WTC11 (cell line): Measurements from ENCODE around the gene RNASE7. TPM values are rescaled to one million over a fixed set of nuclear protein-coding genes. Genes with fewer than 3 reads are reported as not detected.

ENCODE experiments used
- ATAC-seq: fragments of 200-7000 bp; cut with Tn5 transposase; 2 replicates; pipeline ENCODE4 v1.10.0; 2021; ENCODE audit warnings: mild to moderate bottlenecking, moderate library complexity
- CTCF ChIA-PET: fragments of 300-600 bp; sonication (Branson Sonifier 250); formaldehyde crosslinking; loops from one replicate; lab custom pipeline; 2021; ENCODE audit warnings: antibody characterized with exemption; lab: Charles Lee
- POLR2A ChIA-PET: fragments of 350-600 bp; sonication (Branson Sonifier 250); formaldehyde crosslinking; loops from one replicate; lab custom pipeline; 2021; ENCODE audit warnings: antibody characterized with exemption; lab: Charles Lee
- DNase-seq: peaks from one replicate; pipeline ENCODE4 v3.0.0; 2021; ENCODE audit warnings: low spot score
- H3K27ac Mint-ChIP-seq: 2 replicates; pipeline ENCODE4 v1.8.0; 2021; ENCODE audit warnings: mixed read lengths
- H3K27me3 Mint-ChIP-seq: 2 replicates; pipeline ENCODE4 v1.8.0; 2021; ENCODE audit warnings: low read depth, mild to moderate bottlenecking, moderate library complexity, mixed read lengths
- H3K36me3 Mint-ChIP-seq: 2 replicates; pipeline ENCODE4 v1.8.0; 2021; ENCODE audit warnings: mixed read lengths
- H3K4me1 Mint-ChIP-seq: 2 replicates; pipeline ENCODE4 v1.8.0; 2022; ENCODE audit warnings: mixed read lengths
- H3K4me3 Mint-ChIP-seq: 2 replicates; pipeline ENCODE4 v1.8.0; 2021; ENCODE audit warnings: mild to moderate bottlenecking, moderate library complexity, mixed read lengths
- H3K9me3 Mint-ChIP-seq: 2 replicates; pipeline ENCODE4 v1.8.0; 2021; ENCODE audit warnings: mixed read lengths
- CREB1 ChIP-seq: sonication (generic); formaldehyde crosslinking; IDR thresholded peaks from 2 replicates; pipeline ENCODE4 v1.8.0; 2023; ENCODE audit warnings: mild to moderate bottlenecking, missing genetic modification reagents
- CREM ChIP-seq: sonication (generic); formaldehyde crosslinking; IDR thresholded peaks from 2 replicates; pipeline ENCODE4 v1.8.1; 2022; ENCODE audit warnings: mild to moderate bottlenecking, missing genetic modification reagents, moderate library complexity
- ELF4 ChIP-seq: sonication (generic); formaldehyde crosslinking; IDR thresholded peaks from 2 replicates; pipeline ENCODE4 v1.8.1; 2022; ENCODE audit warnings: low read depth, mild to moderate bottlenecking, moderate library complexity, missing genetic modification reagents
- GTF2I ChIP-seq: fragments of 250-450 bp; sonication (Bioruptor Pico); conservative IDR thresholded peaks from 2 replicates; pipeline ENCODE4 v1.4.0; 2021; ENCODE audit warnings: mild to moderate bottlenecking
- IRF2 ChIP-seq: sonication (generic); formaldehyde crosslinking; IDR thresholded peaks from 2 replicates; pipeline ENCODE4 v1.8.0; 2022; ENCODE audit warnings: low read depth, missing genetic modification reagents, borderline replicate concordance
- JAZF1 ChIP-seq: fragments of 250-450 bp; sonication (Bioruptor Pico); IDR thresholded peaks from 2 replicates; pipeline ENCODE4 v1.9.0; 2021; ENCODE audit warnings: moderate library complexity, mild to moderate bottlenecking, inconsistent platforms
- MXD4 ChIP-seq: fragments of 250-450 bp; sonication (Bioruptor Pico); IDR thresholded peaks from 2 replicates; pipeline ENCODE4 v1.8.0; 2021; ENCODE audit warnings: mild to moderate bottlenecking, moderate library complexity, borderline replicate concordance
- MYBL2 ChIP-seq: sonication (generic); formaldehyde crosslinking; IDR thresholded peaks from 2 replicates; pipeline ENCODE4 v1.8.1; 2023; ENCODE audit warnings: mild to moderate bottlenecking, moderate library complexity, missing genetic modification reagents
- NFE2L1 ChIP-seq: sonication (generic); formaldehyde crosslinking; IDR thresholded peaks from 2 replicates; pipeline ENCODE4 v1.8.1; 2023; ENCODE audit warnings: missing genetic modification reagents
- SOX15 ChIP-seq: fragments of 250-450 bp; sonication (Bioruptor Pico); IDR thresholded peaks from 2 replicates; pipeline ENCODE4 v1.9.0; 2021; ENCODE audit warnings: mild to moderate bottlenecking
- SP1 ChIP-seq: sonication (generic); formaldehyde crosslinking; conservative IDR thresholded peaks from 2 replicates; pipeline ENCODE4 v1.8.1; 2022; ENCODE audit warnings: missing genetic modification reagents
- TEAD1 ChIP-seq: sonication (generic); formaldehyde crosslinking; IDR thresholded peaks from 2 replicates; pipeline ENCODE4 v1.8.0; 2022; ENCODE audit warnings: mild to moderate bottlenecking, missing genetic modification reagents
- ZBTB43 ChIP-seq: sonication (generic); formaldehyde crosslinking; IDR thresholded peaks from 2 replicates; pipeline ENCODE4 v1.8.1; 2023; ENCODE audit warnings: mild to moderate bottlenecking, missing genetic modification reagents
- ZNF121 ChIP-seq: sonication (generic); formaldehyde crosslinking; IDR thresholded peaks from 2 replicates; pipeline ENCODE4 v1.8.0; 2023; ENCODE audit warnings: missing genetic modification reagents
- ZNF263 ChIP-seq: sonication (generic); formaldehyde crosslinking; IDR thresholded peaks from 2 replicates; pipeline ENCODE4 v1.8.1; 2022; ENCODE audit warnings: low read depth, mild to moderate bottlenecking, moderate library complexity, missing genetic modification reagents
- ZNF281 ChIP-seq: sonication (generic); formaldehyde crosslinking; IDR thresholded peaks from 2 replicates; pipeline ENCODE4 v1.8.0; 2023; ENCODE audit warnings: mild to moderate bottlenecking, missing genetic modification reagents
- ZNF423 ChIP-seq: fragments of 250-450 bp; sonication (Bioruptor Pico); IDR thresholded peaks from 2 replicates; pipeline ENCODE4 v2.1.2; 2022; ENCODE audit warnings: mild to moderate bottlenecking, moderate library complexity
- ZNF671 ChIP-seq: fragments of 250-450 bp; sonication (Bioruptor Pico); IDR thresholded peaks from 2 replicates; pipeline ENCODE4 v1.8.0; 2021; ENCODE audit warnings: mild to moderate bottlenecking
- total RNA-seq: library from RNA; stranded (reverse); gene quantifications from 3 replicates; pipeline ENCODE4 v1.2.3, GENCODE V29; 2021
- TF ChIP-seq, protein P1 (sequence below): sonication (generic); formaldehyde crosslinking; IDR thresholded peaks from 2 replicates; pipeline ENCODE4 v1.8.1; 2022; ENCODE audit warnings: mild to moderate bottlenecking, missing genetic modification reagents, moderate library complexity, borderline replicate concordance
- TF ChIP-seq, protein P2 (sequence below): sonication (generic); formaldehyde crosslinking; conservative IDR thresholded peaks from 2 replicates; pipeline ENCODE4 v1.8.1; 2022; ENCODE audit warnings: mild to moderate bottlenecking, missing genetic modification reagents
- TF ChIP-seq, protein P3 (sequence below): sonication (generic); formaldehyde crosslinking; IDR thresholded peaks from 2 replicates; pipeline ENCODE4 v1.8.1; 2022; ENCODE audit warnings: mild to moderate bottlenecking, moderate library complexity, missing genetic modification reagents
- TF ChIP-seq, protein P4 (sequence below): sonication (generic); formaldehyde crosslinking; IDR thresholded peaks from 2 replicates; pipeline ENCODE4 v1.8.0; 2023; ENCODE audit warnings: missing genetic modification reagents
- TF ChIP-seq, protein P5 (sequence below): sonication (generic); formaldehyde crosslinking; IDR thresholded peaks from 2 replicates; pipeline ENCODE4 v1.8.0; 2022; ENCODE audit warnings: mild to moderate bottlenecking, missing genetic modification reagents

Gene RNASE7
- total RNA-seq, 1 experiment from 2014 or later: not detected

- TF ChIP-seq, protein P1, sequence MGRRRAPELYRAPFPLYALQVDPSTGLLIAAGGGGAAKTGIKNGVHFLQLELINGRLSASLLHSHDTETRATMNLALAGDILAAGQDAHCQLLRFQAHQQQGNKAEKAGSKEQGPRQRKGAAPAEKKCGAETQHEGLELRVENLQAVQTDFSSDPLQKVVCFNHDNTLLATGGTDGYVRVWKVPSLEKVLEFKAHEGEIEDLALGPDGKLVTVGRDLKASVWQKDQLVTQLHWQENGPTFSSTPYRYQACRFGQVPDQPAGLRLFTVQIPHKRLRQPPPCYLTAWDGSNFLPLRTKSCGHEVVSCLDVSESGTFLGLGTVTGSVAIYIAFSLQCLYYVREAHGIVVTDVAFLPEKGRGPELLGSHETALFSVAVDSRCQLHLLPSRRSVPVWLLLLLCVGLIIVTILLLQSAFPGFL (CRISPR knock-in tag): 0 out of 2 replicates have a peak, but pooled peaks have one; percentile 32
These were observed 28.6 kb downstream of the RNASE7 start (continued) for GRCh38 chr14:21070610-21071224.

DNA sequence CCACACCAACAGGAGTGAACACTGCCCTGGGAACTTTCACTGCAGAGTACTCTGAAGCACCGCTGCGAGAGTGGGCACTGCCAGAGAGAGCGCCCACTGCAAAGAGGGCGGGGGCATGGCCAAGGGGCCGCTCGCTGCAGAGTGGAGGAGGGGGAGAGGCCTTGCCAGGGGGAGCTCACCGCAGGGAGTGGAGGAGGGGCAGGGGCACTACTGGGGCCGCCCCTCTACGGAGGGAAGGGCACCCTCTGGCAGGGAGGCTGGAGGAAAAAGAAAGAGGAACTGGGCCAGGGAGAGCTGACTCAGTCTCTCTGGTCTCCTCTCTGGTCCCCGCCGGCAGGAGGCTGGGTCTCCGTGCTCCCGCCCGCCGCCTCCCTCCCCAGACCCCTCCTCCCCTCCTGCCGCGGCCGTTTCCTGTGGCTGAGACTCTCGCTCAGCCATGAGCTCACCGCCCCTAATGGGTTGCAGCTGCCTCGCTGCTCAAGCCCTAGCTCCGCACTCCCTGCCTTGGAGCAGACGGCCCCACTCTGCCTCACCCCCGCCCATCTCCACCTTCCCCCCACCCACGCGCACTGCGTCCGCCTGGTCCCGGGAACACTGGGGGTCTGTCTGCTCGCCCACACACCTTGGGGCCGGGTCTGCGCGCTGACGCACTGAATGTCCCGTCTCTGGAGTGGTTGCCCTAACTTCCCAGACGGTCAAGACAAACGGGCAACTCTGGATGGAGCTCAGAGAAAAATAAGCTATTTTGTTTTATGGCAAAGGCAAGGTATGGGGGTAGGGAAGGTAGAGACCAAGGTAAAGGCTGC, 29.3 kb downstream of the RNASE7 start:
- peak overlapping the region; percentile 80 for H3K27ac Mint-ChIP-seq
- H3K4me1 Mint-ChIP-seq: peaks cover 33% of the 10 kb centered on the region
- TF ChIP-seq ZNF263 (CRISPR knock-in tag) (peak; percentile 95), ZNF281 (CRISPR knock-in tag) (0 out of 2 replicates have a peak, but pooled peaks have one; percentile 62), ZNF423 (CRISPR knock-in tag) (0 out of 2 replicates have a peak, but pooled peaks have one; percentile 13), MYBL2 (CRISPR knock-in tag) (peak; percentile 60; the same call in 1 of the 2 replicates)
- TF ChIP-seq, protein P2, sequence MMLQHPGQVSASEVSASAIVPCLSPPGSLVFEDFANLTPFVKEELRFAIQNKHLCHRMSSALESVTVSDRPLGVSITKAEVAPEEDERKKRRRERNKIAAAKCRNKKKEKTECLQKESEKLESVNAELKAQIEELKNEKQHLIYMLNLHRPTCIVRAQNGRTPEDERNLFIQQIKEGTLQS: no peak
- TF ChIP-seq, protein P3, sequence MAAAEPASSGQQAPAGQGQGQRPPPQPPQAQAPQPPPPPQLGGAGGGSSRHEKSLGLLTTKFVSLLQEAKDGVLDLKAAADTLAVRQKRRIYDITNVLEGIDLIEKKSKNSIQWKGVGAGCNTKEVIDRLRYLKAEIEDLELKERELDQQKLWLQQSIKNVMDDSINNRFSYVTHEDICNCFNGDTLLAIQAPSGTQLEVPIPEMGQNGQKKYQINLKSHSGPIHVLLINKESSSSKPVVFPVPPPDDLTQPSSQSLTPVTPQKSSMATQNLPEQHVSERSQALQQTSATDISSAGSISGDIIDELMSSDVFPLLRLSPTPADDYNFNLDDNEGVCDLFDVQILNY: 0 out of 2 replicates have a peak, but pooled peaks have one; percentile 42
- ChIA-PET CTCF (interaction anchor here (0.6 to 4.6 kb wide), 33 partner anchors 8 to 1695 kb away, joined by 3 to 165 read pairs (median 7); partner anchors contain the start of genes RNASE4, SLC39A2, TMEM253 and ZNF219), POLR2A (interaction anchor here (0.6 to 3.0 kb wide), 16 partner anchors 13 to 728 kb away, joined by 3 to 74 read pairs (median 7); partner anchors contain the start of genes PARP2 and TMEM253)
- H3K9me3 Mint-ChIP-seq: no peaks in the 10 kb centered on the region
- H3K27me3 Mint-ChIP-seq: peaks cover 4% of the 10 kb centered on the region; the same call in 1 of the 2 replicates
- peak; percentile 46 for ATAC-seq
- DNase-seq: peak; percentile 88
- peaks cover 28% of the 10 kb centered on the region for H3K36me3 Mint-ChIP-seq
- H3K4me3 Mint-ChIP-seq: peak overlapping the region; percentile 89

DNA sequence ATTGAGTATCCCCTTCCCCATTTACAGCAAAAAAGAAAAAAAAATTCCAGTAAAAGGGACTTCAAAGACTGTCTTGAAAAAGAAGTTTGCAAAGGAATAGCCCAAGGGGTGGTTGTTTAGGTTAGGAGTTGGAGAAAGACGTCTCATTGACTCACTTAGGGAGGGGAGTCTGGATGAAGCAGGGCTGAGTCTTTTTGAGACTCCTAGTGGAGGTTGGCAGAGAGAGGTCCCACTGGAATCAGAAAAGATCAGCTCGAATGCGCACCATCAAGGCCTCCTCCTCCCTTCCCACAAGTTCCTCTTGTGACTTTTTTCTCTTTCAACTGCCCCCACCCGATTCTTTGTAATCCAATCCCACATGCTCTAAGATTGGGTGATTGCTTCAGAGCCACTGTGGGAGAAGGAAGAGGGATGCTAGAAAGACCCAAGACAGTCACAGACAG, 29.9 kb downstream of the RNASE7 start:
- peaks cover 30% of the 10 kb centered on the region for H3K4me1 Mint-ChIP-seq
- peaks cover 4% of the 10 kb centered on the region; the same call in 1 of the 2 replicates for H3K27me3 Mint-ChIP-seq
- DNase-seq: no peak
- H3K27ac Mint-ChIP-seq: peak overlapping the region; percentile 80
- CTCF ChIA-PET: interaction anchor here (0.6 to 4.6 kb wide), 27 partner anchors 9 to 1694 kb away, joined by 3 to 165 read pairs (median 10); partner anchors contain the start of genes RNASE4, SLC39A2, TMEM253 and ZNF219
- no peaks in the 10 kb centered on the region for H3K9me3 Mint-ChIP-seq
- peaks cover 33% of the 10 kb centered on the region for H3K36me3 Mint-ChIP-seq
- no peak for ATAC-seq
- peak overlapping the region; percentile 89 for H3K4me3 Mint-ChIP-seq
- POLR2A ChIA-PET: interaction anchor here (0.6 to 3.0 kb wide), 12 partner anchors 12 to 729 kb away, joined by 3 to 74 read pairs (median 7); partner anchors contain the start of genes PARP2 and TMEM253
- no peak for TF ChIP-seq ELF4 (CRISPR knock-in tag)
- TF ChIP-seq TEAD1 (CRISPR knock-in tag): no peak
- TF ChIP-seq MXD4 (CRISPR knock-in tag): no peak
- TF ChIP-seq, protein P4, sequence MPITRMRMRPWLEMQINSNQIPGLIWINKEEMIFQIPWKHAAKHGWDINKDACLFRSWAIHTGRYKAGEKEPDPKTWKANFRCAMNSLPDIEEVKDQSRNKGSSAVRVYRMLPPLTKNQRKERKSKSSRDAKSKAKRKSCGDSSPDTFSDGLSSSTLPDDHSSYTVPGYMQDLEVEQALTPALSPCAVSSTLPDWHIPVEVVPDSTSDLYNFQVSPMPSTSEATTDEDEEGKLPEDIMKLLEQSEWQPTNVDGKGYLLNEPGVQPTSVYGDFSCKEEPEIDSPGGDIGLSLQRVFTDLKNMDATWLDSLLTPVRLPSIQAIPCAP (CRISPR knock-in tag): no peak
- TF ChIP-seq IRF2 (CRISPR knock-in tag): no peak
- TF ChIP-seq, protein P5, sequence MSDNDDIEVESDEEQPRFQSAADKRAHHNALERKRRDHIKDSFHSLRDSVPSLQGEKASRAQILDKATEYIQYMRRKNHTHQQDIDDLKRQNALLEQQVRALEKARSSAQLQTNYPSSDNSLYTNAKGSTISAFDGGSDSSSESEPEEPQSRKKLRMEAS (CRISPR knock-in tag): no peak
- TF ChIP-seq NFE2L1: no peak
- no peak for TF ChIP-seq CREB1 (CRISPR knock-in tag)
- no peak for TF ChIP-seq GTF2I (CRISPR knock-in tag)
- TF ChIP-seq ZNF121: no peak
- no peak for TF ChIP-seq ZBTB43
- no peak for TF ChIP-seq SP1
- TF ChIP-seq CREM: no peak
- TF ChIP-seq ZNF671 (CRISPR knock-in tag): no peak
- no peak for TF ChIP-seq JAZF1 (CRISPR knock-in tag)
- no peak for TF ChIP-seq SOX15
